OCI-LY3 (cell line): ENCODE results near the gene ABCB9.

ENCODE experiments used
- EZH2phosphoT487 ChIP-seq: fragments of 200-600 bp; shearing (Covaris generic); IDR thresholded peaks from 2 replicates; pipeline ENCODE4 v1.6.1; 2018; ENCODE audit warnings: antibody characterized with exemption, mixed run types, low read depth
- TF ChIP-seq, protein P1 (sequence below): fragments of 200-600, 300-600 bp; sonication (generic); IDR thresholded peaks from 2 replicates; pipeline ENCODE4 v1.5.1; 2014; ENCODE audit warnings: antibody characterized with exemption, low read length, low read depth

DNA sequence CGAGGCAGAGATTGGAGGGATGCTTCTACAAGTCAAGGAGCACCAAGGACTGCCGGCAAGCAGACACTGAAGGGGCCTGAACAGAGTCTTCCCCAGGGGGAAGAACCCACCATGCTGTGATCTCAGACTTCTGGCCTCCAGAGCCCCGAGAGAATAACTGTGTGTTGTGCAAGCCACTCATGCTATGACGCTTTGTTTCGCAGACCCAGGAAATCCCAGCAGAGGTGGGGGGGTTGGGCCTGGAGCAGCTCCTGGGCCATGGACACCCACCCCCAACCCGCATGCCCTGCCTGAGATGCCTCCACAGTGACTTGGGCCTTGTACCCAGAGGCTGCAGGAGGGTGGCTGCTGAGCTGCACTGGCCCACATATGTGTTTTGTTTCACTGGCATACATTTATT, 45.4 kb upstream of the ABCB9 start:
- TF ChIP-seq, protein P1, sequence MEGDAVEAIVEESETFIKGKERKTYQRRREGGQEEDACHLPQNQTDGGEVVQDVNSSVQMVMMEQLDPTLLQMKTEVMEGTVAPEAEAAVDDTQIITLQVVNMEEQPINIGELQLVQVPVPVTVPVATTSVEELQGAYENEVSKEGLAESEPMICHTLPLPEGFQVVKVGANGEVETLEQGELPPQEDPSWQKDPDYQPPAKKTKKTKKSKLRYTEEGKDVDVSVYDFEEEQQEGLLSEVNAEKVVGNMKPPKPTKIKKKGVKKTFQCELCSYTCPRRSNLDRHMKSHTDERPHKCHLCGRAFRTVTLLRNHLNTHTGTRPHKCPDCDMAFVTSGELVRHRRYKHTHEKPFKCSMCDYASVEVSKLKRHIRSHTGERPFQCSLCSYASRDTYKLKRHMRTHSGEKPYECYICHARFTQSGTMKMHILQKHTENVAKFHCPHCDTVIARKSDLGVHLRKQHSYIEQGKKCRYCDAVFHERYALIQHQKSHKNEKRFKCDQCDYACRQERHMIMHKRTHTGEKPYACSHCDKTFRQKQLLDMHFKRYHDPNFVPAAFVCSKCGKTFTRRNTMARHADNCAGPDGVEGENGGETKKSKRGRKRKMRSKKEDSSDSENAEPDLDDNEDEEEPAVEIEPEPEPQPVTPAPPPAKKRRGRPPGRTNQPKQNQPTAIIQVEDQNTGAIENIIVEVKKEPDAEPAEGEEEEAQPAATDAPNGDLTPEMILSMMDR = no peak
- no peak for TF ChIP-seq EZH2phosphoT487
